ENCODE results near the gene UFSP1.
"Not testable (repeated sequence)": the region's sequence is repeated elsewhere in the genome, so short reads cannot be mapped to it uniquely, and the experiment has no call there.

The UFSP1 gene

DNA sequence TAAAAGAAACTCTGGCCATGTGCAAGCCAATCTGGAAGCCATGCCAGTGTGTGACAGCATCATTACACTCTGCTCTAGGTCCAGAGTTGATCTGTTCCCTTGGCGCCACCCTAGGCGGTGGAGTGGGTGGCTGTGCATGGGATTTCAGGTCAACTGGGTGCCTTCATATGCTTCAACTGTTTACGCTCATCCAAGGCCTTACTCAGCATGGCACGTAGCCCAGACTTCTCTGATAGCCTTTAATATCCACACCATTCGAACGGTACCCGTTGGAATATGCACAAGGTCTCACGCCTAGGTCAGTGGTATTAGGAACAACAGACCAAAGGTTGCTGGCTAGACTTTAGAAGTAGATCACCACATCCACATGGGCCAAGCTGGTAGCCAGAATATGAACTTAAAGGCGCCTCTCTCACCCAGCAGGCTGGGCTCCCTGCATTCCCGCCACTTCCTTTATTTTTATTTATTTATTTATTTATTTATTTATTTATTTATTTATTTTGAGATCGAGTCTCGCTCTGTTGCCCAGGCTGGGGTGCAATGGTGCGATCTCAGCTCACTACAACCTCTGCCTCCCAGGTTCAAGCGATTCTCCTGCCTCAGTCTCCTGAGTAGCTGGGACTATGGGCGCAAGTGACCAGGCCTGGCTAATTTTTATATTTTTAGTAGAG, 24.8 kb upstream of the UFSP1 start:
- H3K27ac ChIP-seq = no peak overlapping the region
- TF ChIP-seq, protein P1, sequence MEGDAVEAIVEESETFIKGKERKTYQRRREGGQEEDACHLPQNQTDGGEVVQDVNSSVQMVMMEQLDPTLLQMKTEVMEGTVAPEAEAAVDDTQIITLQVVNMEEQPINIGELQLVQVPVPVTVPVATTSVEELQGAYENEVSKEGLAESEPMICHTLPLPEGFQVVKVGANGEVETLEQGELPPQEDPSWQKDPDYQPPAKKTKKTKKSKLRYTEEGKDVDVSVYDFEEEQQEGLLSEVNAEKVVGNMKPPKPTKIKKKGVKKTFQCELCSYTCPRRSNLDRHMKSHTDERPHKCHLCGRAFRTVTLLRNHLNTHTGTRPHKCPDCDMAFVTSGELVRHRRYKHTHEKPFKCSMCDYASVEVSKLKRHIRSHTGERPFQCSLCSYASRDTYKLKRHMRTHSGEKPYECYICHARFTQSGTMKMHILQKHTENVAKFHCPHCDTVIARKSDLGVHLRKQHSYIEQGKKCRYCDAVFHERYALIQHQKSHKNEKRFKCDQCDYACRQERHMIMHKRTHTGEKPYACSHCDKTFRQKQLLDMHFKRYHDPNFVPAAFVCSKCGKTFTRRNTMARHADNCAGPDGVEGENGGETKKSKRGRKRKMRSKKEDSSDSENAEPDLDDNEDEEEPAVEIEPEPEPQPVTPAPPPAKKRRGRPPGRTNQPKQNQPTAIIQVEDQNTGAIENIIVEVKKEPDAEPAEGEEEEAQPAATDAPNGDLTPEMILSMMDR (conservative IDR thresholded peaks at IDR 0.05) = no peak

DNA sequence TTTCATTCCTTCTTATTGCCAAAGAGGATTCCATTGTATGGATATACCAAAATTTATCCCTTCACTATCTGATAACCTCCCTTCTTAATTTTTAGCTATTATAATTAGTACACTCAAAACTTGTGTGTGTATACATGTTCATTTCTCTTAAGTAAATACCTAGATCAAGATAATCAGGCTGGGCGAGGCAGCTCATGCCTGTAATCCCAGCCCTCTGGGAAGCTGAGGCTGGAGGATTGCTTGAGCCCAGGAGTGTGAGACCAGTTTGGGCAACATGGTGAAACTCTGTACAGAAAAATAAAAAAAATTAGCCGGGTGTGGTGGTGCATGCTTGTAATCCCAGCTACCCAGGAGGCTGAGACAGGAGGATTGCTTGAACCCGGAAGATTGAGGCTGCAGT, 22.0 kb upstream of the UFSP1 start:
- TF ChIP-seq, protein P1 (conservative IDR thresholded peaks at IDR 0.05) = no peak
- H3K27ac ChIP-seq = no peak overlapping the region

DNA sequence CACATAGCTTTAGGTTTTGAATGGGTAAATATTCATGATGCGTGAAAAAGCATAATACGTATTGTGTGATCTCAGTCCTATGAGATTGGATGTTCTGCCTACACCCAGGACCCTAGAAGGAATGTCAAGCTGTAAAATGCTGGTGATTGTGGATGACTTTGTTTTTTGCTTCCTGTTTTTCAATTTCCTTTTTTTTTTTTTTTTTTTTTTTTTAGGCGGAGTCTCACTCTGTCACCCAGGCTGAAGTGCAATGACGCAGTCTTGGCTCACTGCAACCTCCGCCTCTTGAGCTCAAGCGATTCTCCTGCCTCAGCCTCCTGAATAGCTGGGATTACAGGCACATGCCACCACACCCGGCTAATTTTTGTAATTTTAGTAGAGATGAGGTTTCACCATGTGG, 20.9 kb upstream of the UFSP1 start:
- not testable (repeated sequence) for H3K27ac ChIP-seq

DNA sequence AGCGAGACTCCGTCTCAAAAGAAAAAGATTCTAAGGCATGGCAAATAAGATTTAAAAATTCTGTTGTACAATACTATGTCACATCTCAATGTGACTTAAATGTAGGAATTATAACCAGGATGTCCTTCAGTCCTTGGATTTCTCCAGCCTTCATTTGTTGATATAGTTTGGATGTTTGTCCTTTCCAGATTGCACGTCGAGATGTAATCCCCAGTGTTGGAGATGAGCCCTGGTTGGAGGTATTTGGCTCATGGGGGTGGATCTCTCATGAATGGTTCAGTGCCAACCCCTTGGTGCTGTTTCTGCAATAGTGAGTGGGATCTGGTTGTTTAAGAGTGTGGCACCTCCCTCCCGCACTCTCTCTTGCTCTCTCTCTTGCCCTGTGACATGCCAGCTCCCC, 19.0 kb upstream of the UFSP1 start:
- TF ChIP-seq, protein P1 (conservative IDR thresholded peaks at IDR 0.05) = no peak
- H3K27ac ChIP-seq = no peak overlapping the region

DNA sequence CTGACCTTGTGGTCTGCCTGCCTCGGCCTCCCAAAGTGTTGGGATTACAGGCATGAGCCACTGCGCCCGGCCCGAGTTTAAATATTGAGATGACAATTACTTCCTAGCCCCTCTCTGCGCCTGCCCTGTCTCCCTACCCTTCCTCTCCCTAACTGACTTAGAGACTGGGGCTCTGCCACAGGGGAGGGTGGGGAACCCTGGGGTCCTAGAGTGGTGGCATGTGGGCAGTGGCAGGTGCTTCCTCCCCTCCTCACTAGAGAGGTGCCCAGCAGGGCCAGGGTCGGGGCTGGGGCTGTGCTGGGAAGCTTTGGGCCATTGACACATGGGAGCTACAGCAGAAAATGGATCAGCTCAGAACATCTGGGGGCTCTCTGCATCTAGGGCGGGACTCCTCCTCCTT, 13.1 kb upstream of the UFSP1 start:
- TF ChIP-seq, protein P1 (conservative IDR thresholded peaks at IDR 0.05) = no peak
- H3K27ac ChIP-seq = no peak overlapping the region

DNA sequence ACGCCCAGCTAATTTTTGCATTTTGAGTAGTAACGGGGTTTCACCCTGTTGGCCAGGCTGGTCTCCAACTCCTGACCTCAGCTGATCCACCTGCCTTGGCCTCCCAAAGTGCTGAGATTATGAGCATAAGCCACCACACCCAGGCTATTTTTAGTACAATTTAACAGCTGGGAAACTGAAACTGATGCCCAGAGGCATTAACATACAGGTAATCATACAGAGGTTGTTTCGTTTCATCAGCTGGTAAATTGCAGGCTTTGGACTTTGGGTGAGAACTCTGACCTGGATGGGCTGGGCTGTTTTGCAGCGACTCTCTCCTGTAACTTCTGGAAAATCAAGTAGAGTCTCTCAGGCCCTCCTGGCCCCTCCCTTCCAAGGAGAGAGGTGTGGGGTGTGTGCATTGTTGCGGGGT, 12.4 kb upstream of the UFSP1 start:
- no peak overlapping the region for H3K27ac ChIP-seq
- TF ChIP-seq, protein P1 (conservative IDR thresholded peaks at IDR 0.05) = no peak

DNA sequence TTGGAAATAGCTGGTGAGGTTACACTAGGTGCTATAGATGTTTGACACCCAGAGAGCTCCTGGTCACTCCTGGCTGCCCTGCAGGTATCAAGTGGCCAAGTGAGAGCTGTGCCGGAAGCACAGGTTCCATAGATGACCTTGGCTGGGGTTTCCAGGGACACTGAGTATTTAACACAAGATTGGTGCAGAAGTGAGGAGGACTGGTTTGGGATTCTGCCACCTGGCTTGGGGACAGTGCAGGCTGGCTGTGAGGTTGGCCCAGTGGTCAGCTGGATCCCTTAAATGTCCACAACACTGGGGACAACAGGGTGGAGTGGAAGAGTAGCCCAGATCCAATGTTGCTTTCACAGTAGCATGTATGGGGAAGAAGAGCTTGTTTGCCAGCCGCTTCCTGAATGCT, 11.5 kb upstream of the UFSP1 start:
- H3K27ac ChIP-seq = no peak overlapping the region
- TF ChIP-seq, protein P1 (conservative IDR thresholded peaks at IDR 0.05) = no peak

DNA sequence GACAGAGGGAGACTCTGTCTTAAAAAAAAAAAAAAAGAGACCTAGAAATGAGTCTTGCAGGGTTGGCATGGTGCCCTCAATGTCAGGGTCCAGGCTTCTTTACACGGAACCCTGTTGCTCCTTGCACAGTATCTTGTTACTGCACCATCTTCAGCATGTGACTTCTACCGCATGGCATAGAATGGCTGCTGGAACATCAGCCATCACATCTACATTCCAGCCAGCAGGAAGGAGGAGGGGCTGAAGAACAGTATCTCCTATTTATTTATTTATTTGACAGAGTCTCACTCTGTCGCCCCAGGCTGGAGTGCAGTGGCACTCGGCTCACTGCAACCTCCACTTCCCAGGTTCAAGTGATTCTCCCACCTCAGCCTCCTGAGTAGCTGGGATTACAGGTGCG, 9.9 kb upstream of the UFSP1 start:
- TF ChIP-seq, protein P1 (conservative IDR thresholded peaks at IDR 0.05) = no peak
- H3K27ac ChIP-seq = no peak overlapping the region

Data from VCaP (cell line).